Anterior cingulate cortex (tissue), 58 donors: Measurements from ENCODE around the gene MXI1.
"Not testable (repeated sequence)": the region's sequence is repeated elsewhere in the genome, so short reads cannot be mapped to it uniquely, and the experiment has no call there.

Source experiments
- DNase-seq, 58 donors: peaks; one replicate each; lab custom pipeline; 2025; lab: John Stamatoyannopoulos, UW

The MXI1 gene

DNA sequence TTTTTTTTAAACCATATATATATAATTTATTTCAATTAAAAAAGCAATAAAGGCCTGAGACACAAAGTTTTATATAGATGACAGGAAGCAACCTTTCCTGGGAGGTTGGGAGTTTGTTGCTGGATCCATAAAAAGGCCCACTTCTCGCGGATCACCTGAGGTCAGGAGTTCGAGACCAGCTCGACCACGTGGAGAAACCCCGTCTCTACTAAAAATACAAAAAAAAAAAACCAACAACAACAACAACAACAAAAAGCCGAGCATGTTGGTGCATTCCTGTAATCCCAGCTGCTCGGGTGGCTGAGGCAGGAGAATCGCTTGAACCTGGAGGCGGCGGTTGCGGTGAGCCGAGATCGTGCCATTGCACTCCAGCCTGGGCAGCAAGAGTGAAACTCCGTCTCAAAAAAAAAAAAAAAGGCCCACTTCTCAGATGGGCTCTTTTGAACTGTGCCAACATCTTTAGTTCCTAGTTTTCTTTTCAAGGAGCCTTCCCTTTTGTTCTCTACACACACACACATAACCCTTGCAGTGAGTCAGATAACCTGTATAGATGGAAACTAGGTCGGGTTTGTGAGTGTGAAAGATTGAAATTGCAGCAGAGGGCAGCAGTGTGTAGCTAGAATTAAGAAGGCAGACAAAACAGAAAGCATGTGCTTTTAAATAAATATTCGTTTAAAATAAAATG, 98.5 kb downstream of the MXI1 start:
- peak in 15 of 58 donors; percentile 1 to 54 (median 8) for DNase-seq

DNA sequence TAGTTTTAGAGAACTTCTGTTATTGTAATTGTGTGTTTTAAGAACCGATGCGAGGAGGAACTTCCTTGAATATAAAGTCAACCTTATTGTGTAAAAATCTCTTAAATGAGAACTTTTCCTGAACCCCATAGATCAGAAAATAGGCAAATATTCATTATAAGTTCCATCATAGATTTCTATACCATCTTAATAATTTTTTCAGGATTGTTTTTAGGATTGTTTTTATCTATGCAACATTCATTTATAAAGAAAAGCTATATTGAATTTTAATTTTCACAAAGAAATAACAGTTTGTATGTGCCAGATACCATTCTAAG, 99.0 kb downstream of the MXI1 start:
- no peak for DNase-seq

DNA sequence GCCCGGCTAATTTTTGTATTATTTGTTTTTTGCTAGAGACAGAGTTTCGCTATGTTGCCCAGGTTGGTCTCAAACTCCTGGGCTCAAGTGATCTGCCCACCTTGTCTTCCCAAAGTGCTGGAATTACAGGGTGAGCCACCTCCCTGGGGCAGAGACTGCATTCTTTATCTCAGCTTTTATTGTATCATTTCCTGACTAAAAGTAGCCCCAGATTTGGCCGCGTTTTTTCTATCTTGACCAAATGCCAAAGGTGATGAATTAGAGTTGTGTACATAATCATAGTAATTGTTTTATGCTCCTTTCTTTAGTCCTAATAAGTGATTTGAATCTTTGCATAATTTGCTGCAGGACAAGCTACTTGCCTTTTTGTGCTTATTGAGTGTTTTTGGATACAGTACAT, 100.4 kb downstream of the MXI1 start:
- no peak for DNase-seq

DNA sequence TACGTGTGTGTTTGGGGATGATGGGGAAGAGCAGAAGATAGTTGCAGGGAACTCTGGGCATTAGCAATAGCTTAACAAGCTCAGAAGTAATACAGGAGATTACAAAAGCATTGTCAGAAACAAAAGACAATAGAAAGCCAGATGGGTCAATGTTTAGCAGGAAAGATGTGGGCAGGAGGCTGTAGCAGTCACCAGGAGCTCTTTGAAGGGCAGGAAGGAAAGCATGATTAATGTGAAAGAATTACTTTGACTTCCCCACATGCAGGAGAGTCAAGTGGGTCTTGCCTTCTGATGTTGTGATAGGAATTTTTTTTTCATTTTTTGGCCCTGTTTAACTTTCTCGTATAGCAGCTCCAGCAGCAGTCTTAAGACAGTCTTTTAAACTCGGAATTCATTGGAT, 103.3 kb downstream of the MXI1 start:
- no peak for DNase-seq

DNA sequence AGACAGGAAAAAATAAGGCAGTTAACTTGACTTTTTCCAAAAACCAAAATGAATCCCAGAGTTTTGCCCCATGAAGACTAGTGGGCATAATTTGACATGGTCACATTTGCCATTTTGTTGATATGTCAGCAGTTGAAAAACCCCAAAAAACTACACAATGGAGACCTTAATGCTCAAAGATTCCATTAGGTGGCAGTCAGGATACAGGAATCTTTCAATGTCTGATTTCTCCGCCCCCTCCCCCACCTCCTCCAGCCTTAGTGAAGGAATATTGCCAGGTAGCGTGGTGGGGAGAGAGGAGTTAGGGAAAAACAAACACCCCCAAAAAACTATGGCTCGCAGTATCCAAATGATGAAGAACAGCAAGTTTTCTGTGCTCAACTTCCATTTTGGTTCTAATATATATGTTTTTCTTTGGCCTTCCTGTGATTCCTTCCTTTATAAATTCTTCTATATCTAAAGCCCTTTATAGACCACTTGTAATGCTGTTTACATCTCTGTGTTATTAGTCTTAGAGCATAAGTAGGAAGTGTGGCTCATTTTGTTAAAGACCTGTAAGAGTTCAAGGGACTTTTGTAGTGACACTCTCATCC, 104.0 kb downstream of the MXI1 start:
- peak in 23 of 58 donors; percentile 2 to 58 (median 11) for DNase-seq

DNA sequence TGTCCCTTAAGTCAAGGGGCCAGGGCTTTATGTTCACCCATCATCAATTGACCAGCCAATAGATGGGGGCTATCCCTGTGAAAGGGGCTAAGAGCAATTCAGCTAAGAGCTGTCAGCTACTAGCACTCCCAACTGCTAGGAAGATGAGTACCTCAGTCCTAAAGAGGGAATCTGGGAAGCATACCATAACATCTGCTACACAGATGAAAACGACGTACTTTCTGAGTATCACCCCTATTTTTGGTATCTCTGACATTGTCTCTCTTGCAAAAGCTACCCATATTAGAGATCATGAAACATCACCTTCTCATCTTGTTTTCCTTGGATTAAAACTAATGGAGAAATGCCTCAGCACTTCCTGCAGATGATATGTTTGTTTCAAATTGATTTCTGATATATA, 104.8 kb downstream of the MXI1 start:
- no peak for DNase-seq

DNA sequence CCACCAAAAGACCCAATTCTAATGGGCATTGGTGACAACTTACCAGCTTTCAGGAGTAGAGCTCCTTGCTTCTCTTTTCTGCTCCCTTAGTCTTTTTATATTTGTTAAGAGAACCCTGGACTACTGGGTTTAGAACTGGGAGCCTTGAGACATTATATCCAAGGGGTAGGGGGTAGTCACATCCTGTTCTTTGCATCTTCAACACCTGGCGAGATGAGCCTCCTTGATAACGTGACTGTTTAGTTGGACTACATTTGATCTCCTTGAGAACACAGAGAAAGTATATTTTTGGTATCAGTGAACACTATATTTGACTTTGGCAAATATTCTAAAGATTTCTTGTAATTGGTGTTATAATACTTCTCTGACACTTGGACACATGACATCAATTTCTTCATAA, 106.3 kb downstream of the MXI1 start:
- DNase-seq: no peak

DNA sequence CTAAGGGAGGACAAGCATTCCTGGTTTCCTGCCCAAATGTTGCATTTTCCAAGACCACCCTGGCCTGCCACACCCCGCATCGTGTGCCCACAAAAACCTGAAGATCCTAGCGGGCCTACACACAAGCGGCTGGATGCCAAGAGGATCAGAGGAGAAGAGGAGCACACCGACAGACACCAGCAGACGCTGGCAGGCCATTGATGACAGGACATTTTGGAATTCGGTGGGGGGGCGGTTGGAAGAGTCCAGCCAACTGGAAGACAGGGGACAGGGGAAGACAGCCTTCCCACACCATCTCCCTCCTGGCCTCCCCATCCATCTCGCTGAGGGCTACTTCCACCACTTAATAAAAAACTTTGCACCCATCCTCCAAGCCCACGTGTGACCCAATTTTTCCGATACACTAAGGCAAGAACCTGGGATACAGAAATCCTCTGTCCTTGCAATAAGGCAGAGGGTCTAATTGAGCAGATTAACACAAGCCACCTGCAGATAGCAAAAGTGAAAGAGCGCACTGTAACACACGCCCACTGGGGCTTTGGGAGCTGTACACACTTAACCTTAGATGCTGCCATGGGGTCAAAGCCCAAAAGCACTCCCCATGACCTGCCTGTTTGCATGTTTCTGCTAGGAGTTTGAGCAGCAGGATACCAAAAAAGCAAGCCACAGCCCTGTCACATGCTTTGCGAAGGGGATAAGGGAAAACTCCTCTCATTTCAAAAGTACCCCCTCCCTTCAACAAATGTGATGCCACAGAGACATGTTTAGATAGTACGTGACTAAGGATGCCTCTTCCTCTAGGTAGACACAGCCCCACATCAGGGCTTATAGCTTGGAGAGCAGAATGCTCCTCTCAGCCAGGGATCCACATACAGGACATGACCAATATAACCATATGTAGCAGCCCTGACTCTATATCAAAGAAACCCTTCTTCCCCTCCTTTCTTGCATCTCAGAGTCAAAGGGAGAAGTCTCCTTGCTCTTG, 110.8 kb downstream of the MXI1 start:
- no peak for DNase-seq

DNA sequence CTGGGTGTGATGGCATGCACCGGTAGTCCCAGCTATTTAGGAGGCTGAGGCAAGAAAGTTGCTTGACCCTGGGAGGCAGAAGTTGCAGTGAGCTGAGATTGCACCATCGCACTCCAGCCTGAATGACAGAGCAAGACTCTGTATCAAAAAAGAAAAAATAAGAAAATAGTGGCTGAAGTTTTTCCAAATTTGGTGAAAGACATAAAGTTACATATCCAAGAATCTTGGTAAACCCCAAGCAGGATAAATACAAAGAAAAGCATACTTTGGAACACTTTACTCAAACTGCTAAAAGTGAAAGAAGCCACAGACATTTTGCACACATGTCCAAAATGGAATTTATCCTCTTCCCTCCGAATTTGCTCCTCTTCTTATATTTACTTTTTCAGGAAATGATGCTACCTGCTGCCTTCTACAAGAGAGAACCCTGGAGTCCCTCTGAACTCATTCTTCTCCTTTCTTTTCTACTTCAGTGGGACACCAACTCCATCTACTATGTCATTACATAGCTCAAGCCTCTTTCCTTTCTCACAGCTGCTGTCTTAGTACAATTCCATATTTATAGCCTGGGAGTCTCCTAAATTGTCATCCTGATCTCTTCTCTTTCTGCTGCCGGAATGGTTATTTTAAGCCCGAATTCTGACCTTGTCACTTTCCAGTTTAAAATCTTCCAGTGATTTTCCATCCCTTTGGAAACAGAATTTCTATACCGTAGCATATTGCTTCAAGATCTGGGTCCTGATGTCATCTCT, 114.6 kb downstream of the MXI1 start:
- no peak for DNase-seq

DNA sequence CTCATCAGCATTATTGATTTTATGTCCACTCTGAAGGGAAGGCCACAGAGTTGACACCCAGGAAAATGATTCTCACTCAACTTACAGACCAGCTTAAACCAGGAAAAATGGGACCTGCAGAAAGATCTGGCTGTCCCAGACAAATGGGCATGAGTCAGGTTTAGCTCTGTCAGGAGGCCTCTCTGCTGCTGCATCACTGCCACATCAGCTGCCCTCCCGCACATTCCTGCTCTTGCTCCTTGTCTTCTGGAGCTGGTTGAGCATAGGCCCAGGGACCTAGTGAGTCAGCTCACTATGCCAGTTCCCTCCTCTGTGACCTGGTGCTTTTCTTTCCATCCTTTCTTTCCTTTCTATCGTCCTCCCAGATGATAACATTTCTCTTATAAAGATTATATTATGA, 116.1 kb downstream of the MXI1 start:
- DNase-seq: no peak

DNA sequence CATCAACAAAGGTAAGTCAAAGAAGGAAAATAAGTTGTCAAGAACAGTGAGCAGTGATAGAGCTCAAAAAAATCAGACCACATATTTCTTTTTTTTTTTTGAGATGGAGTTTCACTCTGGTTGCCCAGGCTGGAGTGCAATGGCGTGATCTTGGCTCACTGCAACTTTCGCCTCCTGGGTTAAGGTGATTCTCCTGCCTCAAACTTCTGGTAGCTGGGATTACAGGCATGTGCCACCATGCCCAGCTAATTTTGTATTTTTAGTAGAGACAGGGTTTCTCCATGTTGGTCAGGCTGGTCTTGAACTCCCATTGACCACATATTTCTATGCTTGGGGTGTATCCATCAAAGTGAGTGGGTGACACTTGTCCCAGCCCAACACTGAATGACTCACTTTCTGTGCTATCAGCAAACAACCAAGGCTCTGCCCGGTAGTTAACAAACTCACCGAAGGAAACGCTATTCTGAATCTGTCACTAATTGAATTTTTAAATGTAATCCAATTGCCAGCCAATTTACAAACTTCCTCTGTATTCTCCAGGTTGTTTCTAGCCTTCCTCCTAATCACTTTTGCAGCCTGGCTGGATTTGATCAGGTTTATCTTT, 116.9 kb downstream of the MXI1 start:
- no peak for DNase-seq

DNA sequence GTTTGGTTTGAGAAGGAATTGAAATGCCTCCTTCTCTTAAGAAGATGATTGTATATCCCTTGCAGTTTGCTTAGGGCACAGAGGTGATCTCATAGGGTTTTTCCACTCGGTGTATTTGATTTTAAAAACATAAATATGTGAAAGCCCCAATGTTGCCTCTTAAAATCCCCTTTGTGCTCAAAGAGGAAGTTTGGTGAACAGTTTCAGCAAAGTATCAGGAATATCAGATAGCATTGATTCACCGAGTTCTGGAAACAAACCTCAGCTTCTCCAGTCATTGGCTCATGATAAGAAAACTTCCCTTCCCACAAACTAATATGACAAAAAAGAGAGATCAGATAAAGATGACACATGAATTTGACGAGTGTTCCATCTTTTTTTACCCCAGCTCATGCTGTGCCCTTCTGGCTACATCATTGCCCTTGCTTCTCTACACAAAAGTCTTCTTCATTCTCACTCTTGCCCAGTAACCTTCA, 117.4 kb downstream of the MXI1 start:
- no peak for DNase-seq

DNA sequence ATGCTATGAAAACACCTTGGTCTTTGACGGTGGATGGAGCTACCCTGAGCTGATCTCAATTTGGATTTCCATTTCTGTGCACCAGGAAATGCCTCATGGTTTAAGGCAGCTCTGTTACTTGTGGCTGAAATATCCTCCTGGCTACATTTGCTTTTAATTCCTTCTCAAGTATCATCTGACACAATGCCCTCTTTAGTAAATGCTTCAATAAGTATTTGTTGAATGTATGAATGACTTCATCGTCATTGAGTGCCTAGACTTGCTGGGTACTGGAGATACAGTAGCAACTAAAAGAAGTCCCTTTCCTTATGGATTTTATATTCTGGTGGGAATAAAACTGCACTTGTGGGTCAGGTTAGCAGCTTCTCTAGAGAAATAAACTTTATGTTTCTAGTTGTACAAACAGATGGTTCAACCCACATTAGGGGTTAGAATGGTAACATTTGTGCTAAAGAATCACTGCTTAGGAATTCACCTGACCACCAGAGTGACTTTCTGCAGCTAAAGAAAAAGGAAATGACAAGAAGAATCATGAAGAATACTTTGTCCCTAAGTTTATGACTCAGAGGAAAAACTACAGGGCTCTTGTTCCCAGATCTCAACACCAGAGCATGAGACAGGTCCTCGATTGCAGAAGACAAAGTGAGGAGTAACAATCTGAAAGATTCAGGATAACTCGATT, 119.1 kb downstream of the MXI1 start:
- DNase-seq: no peak

DNA sequence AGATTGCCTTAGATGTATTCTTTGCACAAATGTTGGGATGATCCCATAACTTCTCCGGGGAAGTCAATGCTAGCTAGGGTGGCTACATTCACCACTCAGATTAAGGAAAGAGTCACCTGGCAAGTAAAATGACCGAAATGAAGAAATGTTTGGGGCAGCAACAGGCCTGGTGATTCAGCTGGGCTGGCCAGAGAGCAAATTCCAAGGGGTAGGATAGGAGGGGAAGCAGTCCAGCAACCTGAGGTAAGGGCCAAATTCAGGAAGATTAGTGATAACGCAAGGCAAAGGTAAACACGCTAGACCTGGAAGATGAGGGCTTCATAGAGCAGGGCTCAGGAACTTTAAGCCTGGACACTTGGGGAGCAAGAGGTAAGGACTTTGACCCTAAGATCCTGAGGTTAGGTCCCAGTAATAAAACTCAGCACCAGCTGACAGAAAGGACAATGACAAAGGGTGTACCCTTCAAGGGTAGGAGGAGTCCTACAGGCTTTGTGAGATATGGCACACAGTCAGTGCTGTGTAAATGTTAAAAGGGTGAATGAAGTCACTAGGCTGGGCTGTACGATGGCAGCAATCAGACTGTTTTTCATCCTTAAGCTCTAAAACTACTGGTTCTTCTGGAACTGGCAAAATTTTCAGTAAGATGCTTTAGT, 120.0 kb downstream of the MXI1 start:
- DNase-seq: no peak

DNA sequence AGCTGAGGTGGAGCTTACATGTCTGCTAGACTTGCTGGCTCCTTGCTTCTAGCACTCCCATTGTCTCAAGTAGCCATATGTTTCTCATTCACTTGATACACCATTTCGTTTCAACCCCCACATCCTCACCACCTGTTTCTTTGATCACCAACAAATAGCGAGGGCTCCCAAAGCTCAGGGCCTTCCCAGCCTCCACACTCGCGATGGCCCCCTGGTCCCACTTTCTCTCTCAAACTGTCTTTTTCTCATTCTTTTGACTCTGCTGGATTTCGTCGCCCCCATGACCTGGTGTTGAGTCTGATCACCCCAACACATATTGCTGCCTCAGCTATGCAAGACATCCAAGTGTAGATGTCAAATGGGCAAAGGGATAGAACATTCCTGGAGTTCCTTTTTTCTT, 123.3 kb downstream of the MXI1 start:
- DNase-seq: no peak

DNA sequence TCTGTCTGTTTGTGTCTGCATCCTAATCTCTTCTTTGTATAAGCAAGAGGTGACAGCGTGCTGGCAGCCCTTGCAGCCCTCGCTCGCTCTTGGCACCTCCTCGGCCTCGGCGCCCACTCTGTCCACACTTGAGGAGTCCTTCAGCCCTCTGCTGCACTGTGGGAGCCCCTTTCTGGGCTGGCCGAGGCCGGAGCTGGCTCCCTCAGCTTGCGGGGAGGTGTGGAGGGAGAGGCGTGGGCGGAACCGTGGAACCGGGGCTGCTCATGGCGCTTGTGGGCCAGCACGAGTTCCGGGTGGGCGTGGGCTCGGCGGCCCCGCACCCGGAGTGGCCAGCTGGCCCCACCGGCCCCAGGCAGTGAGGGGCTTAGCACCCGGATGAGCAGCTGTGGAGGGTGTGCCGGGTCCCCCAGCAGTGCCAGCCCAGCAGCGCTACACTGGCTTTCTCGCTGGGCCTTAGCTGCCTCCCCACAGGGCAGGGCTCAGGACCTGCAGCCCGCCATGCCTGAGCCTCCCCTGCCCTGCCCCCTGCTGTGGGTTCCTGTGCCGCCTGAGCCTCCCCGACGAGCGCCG, 123.9 kb downstream of the MXI1 start:
- not testable (repeated sequence) for DNase-seq

DNA sequence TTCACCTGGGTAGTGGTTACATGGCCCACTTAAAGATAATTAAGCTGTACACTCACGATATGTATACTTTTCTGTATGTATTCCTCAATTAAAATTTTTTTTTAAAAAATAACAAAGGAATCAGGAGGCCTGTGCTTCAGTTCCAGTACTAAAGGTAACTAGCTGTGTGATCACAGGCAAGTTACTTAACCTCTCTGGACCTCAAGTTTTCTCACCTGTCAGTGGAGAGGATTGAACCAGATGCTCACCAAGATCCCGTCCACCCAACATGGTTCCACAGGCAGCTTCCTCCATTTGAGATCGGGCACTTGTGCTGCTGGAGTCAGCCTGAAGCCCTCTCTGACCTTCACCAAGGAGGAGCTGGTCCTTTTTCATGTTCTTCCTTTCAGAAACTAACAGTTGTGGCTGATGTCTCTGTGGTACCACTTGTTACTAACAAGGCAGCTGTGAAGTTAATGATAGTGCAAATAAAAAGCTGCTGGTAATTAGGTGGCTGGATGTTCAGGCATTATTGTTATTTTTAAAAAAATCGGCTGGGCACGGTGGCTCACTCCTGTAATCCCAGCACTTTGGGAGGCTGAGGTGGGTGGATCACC, 126.8 kb downstream of the MXI1 start:
- no peak for DNase-seq

DNA sequence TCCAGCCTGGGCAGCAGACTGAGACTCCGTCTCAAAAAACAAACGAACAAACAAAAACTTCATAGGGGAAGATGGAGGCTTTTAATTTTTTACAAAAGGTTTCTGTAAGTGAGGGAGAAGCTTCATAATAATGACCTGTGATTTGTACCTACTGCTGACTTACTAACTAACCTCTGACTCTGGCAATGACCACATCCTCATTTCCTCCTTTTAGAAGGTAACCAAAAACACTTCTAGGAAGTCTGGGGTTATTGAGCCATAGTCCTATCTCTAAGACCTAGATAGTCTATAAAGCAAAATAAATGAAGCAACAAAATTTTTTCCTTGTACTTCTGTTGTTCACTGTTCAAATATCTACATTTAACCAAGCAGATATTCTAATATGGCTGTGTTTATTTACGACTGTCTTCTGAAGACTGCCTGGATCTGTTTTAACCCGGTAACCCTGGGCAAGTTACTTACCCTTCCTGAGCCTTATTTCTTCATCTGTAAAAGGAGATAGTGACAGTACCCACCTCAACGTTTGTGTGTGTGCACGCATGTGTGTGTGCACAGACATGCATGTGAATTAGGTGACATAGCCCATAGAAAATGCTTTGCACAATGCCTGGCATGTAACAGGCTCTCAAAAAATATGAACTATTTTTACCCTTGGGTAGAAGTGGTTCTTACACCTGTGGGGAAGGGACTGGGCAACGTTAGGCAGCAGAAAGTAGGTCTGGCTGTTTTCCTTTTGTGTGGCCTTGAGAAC, 128.1 kb downstream of the MXI1 start:
- no peak for DNase-seq
